Putamen (tissue), 1 donor: ENCODE data around the gene GRM8.
"Not testable (repeated sequence)": the region's sequence is repeated elsewhere in the genome, so short reads cannot be mapped to it uniquely, and the experiment has no call there.

Source experiments
- DNase-seq: peaks from one replicate; pipeline ENCODE4 v3.0.0-alpha.2; 2016; ENCODE audit warnings: low spot score

The GRM8 gene

DNA sequence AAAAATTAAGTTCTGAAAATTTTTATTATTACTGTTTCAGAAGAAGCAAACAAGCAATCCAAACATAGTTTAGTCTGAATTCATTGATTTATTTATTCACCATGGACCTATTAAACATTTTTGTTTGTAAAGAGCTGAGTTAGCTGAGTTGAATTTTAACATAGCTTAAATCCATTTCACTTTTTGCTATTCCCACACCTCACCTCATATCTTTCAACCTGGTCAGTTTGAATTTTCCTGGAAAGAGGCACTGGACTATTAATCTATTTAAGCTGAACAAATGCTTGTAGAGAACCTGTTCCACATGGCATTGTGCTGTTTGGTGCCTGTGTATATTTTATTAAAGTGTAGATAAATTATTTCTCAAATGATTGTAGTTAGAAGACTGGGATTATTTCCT lies 344.2 kb downstream of the GRM8 start:
- DNase-seq: not testable (repeated sequence)

DNA sequence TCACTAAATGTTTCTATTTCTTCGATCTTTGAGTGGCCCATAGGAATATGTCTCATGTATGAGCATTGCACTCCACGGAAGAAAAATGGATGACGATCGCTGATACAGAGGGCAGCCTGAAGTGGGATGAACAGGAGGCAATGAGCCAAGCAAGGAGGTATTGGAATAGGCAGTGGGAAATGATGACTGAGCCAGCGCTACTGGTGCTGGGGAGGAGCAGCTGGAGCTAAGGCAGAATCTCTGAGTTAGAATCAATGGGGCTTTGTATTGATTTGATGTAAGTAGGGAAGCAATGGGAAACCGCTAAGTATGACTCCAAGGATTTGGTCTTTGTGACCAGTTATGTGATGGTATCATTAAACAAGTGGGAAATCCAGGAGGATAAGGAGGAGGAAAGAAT lies 345.1 kb downstream of the GRM8 start:
- not testable (repeated sequence) for DNase-seq

GRCh38 chr7:126905255-126905654 lies 347.5 kb downstream of the GRM8 start:
- DNase-seq: not testable (repeated sequence)

DNA sequence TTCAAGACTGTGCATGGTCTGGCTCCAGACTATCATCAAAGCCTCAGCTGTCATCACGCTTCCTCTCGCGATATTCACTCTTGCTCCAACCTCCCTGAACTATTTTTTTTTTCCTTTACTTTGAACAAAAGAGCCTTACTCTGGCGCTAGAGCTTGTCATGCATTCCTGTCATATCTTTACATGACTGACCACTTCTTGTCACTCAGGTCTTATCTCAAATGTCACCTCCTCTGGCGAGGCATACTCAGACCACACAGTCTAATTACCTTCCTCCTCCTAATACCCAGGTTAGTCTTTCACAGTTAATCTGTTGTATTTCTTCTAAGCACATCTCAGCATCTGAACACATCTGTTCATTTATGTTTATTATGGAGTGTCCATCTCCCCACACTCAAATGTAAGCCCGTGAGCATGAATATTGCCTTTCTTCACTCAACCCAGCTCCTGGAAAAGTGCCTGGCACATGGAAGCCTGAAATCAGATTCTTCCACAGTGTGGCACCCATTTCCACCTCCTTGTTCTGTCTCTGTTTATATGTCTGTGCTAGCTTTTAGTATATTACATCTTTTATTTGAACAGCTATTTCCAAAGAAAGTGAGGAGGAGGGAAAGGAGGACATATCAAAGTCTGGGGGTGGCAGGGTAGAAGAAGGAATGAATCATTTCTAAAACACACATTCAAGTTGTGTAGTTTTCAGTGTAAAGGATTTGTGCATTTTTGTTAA lies 351.5 kb downstream of the GRM8 start:
- not testable (repeated sequence) for DNase-seq

- DNase-seq: not testable (repeated sequence)
Observed at GRCh38 chr7:126887980-126888379, 364.8 kb downstream of the GRM8 start.

- DNase-seq: not testable (repeated sequence)
Observed at GRCh38 chr7:126887560-126887959, 365.2 kb downstream of the GRM8 start.

DNA sequence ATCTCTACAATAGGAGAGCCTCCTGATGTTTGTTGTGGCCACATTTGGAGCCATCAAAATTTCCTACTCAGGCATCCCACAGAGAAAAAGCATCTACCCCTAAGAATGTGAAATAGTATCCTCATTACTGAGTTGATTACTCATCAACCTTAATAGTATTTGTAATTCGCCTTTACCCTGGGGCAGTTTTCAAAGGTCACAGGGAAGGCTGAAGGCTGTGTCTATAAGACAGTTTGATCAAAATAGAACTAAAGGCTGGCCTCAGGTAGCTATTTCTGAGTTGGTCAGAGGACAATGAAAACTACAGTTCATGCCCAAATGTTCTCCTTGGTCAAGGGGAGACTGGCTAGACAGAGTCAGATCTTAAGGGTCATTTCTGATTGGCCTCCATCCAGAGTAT lies 370.0 kb downstream of the GRM8 start:
- not testable (repeated sequence) for DNase-seq

GRCh38 chr7:126881908-126882307 lies 370.8 kb downstream of the GRM8 start:
- DNase-seq: not testable (repeated sequence)

GRCh38 chr7:126881315-126881714 lies 371.4 kb downstream of the GRM8 start:
- DNase-seq: no peak

DNA sequence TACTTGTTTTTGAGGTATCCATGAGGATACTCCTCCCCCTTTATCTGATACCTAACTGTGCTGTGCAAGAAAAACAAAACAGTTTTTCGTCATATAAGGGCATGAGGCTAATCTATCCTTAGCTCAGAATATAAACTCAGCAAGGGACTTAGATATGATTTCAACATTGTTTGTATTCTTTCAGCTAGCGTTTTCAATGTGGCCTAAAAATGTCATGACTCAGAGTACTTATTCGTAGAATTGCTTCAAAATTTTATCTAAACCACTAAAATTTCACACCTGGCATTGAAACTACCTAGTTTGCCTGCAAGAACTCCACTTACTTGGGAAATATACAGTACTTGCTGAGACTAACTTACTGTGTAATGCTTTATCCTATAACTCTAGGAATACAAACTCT lies 376.2 kb downstream of the GRM8 start:
- not testable (repeated sequence) for DNase-seq

DNA sequence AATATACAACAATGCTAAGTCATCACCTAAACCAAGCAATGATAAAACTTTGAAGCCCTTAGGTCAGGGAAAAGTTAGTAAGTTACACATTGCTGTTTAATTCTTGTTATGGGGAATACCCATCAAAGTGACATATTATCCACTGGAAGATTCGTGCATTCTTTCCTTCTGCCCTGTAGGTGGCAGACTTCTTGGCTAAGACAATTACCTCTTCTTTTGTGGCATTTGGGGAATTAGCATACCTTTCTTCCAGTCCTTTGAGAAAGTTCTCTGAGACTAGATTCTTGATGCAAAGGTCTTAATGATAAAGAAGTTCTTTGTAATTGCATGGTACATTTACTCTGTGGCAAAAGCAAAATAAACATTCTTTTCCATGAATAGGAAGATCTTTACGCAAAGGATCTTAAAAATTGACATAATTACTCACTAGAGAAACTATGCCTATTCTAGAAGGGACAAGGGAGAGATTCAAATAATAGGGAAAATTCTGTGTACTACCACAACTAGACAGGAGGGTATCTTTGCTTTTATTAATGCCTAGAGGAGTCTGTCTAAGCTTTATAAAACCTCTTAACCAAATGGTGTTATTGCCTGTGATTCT lies 395.9 kb downstream of the GRM8 start:
- no peak for DNase-seq

DNA sequence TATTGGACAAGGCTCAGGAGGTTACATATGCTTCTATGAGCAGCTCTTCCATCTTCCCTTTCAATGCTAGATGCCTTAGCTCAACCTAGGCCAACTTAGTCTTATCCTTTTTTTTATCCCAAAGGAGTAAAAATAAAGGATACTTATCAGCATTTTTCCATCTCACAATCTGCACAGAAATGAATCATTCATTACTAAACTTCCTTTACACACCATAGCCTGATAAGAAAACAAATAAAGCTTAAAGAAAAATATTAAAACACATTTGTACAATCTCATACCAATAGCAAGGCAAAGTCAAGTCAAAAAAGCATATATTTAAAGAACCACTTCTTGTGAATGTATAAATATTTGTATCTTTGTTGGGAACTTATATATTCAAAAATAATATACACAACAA lies 407.4 kb downstream of the GRM8 start:
- DNase-seq: no peak

- no peak for DNase-seq
Observed at GRCh38 chr7:126843883-126844282, 408.9 kb downstream of the GRM8 start.

- DNase-seq: no peak
Observed at GRCh38 chr7:126843336-126843735, 409.4 kb downstream of the GRM8 start.

DNA sequence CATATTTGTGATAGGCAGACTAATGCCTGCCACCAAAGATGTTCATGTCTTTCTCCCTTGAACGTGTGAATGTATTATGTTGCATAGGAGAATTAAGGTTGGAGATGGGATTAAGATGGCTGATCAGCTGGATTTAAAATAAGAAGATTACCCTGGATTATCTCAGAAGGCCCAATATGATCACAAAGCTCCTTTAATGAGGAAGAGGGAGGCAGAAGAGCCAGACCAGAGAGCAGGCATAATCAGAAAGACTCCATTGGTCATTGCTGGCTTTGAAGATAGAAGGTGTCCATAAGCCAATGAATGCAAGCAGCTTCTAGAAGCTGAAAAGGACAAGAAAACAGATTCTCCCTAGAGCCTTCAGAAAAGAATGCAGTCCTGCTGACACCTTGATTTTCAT lies 410.3 kb downstream of the GRM8 start:
- DNase-seq: no peak

- DNase-seq: no peak
Observed at GRCh38 chr7:126840869-126841268, 411.9 kb downstream of the GRM8 start.

- no peak for DNase-seq
Observed at GRCh38 chr7:126839624-126840023, 413.1 kb downstream of the GRM8 start.

GRCh38 chr7:126838194-126838593 lies 414.5 kb downstream of the GRM8 start:
- DNase-seq: no peak

DNA sequence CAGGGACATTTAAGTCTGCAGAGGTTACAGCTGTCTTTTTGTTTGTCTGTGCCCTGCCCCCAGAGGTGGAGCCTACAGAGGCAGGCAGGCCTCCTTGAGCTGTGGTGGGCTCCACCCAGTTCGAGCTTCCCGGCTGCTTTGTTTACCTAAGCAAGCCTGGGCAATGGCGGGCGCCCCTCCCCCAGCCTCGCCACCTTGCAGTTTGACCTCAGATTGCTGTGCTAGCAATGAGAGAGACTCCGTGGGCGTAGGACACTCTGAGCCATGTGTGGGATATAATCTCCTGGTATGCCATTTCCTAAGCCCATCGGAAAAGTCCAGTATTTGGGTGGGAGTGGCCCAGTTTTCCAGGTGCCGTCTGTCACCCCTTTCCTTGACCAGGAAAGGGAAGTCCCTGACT lies 421.5 kb downstream of the GRM8 start:
- DNase-seq: not testable (repeated sequence)

DNA sequence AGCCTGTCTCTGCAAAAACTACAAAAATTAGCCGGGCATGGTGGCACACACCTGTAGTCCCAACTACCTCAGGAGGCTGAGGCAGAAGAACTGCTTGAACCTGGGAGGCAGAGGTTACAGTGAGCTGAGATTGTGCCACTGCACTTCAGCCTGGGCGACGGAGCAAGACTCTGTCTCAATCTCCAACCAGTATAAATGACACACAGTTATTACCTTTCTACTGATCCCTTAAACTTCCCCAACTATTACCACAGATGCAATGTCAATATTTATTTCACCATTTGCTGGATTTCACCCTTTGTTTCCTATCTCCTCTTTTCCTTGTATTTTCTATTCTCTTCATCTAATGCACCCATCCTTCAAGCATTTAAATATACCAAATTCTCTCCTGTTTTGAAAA lies 431.8 kb downstream of the GRM8 start:
- DNase-seq: no peak

DNA sequence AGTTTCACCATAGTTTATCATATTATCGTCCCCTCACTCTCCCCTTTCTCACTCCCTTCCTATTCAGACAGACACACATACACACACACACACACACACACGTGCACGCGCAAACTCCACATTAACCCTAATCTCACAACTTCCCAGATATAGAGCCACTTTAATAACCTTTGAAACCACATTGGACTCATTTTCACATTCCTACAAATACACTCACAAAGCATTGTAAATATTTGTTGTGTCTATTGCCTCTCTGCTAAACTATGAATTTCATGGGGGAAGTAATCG lies 433.6 kb downstream of the GRM8 start:
- no peak for DNase-seq

DNA sequence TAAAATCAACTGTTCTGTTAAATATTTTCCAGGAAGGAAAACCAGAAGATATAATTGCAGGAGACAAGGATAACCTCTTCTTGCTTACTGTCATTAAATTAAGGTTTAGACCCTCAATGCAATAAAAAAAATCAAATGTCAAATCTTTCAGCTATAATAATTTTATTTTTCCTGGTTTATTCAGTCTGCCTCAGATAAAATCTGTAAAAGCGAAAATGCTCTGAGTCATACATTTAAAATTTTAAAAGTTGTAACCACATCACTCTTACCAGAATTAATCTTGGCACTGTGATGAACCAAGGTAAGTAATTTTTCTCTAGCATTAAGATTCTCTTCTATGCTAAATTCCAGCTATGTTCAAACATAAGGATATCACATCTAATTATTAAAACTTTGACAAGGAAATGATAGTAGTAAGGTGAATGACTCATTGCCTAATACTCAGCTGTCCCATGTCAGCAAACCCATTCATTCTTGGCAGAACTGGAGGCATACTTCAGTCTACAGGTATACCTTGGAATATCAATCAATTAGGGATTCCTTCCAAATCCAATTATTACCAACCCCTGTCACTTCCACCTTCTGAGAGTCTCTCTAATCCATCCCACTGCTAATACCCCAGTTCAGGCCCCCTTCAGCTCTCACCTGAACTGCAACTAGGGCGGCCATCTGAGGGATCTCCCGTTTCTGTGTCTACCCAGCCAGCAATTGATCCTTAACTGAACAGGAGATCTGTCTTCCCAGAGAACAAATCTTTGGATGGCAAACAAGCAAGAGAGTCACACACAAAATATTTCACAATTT lies 434.1 kb downstream of the GRM8 start:
- no peak for DNase-seq

- no peak for DNase-seq
Observed at GRCh38 chr7:126809188-126809587, 443.6 kb downstream of the GRM8 start.
